Stimulated activated CD8-positive, alpha-beta memory T cell treated with anti-CD3 and anti-CD28 coated beads, Interleukin-15, amount 100 ng/mL, for 4 hours (primary cell): ENCODE results near the gene HOXA1.

Source experiments
- DNase-seq, 2 donors: peaks; one replicate each; pipeline ENCODE4 v3.0.0-alpha.2; 2020; ENCODE audit warnings: low read depth in 2 of 2

HOXA1 gene

DNA sequence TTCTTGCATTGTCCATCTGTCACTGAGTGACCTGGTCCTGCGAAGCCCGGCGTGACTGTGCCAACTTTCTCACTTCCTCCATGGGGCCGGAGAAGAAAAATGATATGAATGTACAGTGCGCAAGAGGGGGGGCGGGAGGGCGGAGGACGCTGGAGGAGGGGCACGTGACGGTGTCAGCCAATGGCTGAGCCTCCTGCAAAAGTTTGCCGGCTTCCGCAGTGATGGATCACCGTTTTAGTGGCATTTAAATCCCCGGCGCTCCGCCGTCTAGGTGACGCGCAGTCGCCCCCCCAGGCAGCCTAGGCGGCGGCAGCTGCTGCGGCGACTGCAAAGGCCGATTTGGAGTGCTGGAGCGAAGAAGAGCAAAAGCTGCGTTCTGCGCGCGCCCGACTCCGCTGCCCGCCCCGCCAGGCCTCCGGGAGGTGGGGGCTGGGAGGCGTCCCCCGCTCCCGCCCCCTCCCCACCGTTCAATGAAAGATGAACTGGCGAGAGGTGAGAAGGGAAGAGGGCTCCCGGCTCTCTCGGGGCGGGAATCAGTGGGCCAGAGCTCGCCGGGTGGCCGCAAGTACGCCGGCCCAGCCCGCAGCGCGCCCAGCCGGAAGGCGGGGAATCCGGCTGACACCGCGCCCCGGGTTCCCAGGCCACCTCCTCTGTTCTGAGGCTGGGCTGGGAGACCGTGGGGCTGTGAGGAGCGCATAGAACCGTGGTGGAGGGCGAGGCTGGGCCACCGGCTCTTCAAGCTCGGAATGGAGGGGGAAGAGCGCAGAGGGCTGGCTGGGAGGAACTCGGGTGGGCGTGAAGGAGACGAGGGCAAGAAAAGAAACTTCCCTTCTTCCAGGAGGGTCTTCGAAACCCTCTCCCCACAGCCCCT lies at the start of gene HOXA1:
TSS of gene HOXA1 (minus strand) at position 104 of the 871 bp plus-strand sequence. CDS start at position 16, 88 bp downstream.
- peak; percentile 50 to 57 for DNase-seq

DNA sequence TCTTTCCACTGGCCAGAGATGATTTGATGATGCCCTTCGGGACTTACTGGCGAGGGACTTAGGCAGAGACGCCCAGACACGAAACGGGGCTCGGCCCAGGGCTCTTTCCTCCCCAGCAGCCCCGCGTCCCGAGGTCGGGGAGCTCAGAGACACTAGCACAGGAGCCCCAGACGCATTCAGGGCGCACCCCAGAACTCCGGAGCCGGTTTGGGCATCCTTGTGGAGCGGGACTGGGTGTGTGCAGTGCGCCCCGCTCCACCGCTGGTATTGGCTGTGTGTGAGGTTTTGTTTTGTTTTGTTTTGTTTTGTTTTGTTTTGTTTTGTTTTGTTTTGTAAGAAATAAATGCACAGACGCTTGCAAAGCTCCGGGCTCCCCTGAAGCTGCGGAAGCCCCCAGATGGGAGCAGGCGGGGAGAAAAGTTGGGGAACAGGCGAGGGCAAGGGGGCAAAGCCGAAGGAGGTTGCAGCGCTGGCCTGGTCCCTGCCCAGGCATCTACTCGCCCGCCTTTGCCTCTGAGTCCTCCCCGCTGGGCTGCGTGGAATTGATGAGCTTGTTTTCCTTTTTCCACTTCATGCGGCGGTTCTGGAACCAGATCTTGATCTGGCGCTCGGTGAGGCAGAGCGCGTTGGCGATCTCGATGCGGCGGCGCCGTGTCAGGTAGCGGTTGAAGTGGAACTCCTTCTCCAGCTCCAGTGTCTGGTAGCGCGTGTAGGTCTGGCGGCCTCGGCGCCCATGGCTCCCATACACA lies 49.5 kb upstream of the HOXA1 start:
- DNase-seq, result no peak

DNA sequence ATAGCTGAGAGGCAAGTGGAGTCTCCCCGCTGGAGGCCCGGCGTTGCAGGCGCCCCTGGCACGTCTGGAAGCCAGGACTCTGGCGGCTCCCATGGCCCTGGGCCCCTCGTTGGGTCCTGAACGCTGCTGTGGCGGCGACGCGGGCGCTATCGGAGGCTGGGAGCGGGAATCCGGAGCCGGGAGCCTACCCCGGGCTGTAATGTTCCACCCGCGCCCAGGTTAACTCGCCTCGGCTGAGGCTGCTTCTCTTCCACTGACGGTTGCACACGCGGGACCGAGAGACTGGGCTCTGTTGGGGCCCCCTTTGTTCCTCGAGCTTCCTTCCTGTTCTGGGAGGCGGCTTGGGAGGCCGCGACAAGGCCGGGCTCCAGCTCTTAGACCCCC lies 49.0 kb upstream of the HOXA1 start:
- DNase-seq, result no peak

DNA sequence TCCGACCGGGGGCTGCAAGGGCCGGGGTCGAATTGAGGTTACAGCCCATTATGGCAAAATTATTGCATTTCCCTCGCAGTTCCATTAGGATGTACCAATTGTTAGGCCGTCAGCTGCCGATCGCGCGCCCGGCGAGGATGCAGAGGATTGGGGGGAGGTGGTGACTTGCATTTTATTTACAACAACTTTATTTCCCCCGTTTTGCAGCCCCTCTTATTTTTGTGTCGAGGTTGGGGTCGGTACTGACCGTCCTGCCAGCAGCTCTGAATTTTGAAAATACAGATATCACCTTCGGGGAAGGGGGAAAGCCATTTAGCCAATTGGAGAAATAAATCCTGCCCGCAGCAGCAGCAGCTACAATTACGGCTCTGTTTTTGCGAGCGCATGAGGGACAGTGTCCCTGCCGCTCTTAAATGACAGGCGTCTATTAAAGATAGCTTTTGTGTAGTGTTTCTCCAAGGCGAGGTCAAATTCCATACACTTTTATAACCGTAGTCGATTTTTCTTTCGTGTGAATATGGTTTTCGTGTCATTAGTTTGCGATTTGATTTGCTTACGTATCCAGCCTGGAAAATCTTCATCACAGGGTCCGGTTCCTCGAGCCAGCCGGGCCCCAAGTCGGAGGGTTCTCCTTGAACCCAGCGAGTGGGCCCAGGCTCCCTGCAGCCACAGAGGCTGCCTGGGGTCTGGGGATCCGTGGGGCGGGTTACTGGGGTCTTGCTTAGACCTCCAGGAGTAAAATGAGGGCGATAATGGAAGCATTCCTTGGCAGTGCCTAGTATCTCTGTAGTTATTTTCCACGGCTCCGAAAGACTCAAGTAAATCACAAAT lies 48.4 kb upstream of the HOXA1 start:
- no peak for DNase-seq

DNA sequence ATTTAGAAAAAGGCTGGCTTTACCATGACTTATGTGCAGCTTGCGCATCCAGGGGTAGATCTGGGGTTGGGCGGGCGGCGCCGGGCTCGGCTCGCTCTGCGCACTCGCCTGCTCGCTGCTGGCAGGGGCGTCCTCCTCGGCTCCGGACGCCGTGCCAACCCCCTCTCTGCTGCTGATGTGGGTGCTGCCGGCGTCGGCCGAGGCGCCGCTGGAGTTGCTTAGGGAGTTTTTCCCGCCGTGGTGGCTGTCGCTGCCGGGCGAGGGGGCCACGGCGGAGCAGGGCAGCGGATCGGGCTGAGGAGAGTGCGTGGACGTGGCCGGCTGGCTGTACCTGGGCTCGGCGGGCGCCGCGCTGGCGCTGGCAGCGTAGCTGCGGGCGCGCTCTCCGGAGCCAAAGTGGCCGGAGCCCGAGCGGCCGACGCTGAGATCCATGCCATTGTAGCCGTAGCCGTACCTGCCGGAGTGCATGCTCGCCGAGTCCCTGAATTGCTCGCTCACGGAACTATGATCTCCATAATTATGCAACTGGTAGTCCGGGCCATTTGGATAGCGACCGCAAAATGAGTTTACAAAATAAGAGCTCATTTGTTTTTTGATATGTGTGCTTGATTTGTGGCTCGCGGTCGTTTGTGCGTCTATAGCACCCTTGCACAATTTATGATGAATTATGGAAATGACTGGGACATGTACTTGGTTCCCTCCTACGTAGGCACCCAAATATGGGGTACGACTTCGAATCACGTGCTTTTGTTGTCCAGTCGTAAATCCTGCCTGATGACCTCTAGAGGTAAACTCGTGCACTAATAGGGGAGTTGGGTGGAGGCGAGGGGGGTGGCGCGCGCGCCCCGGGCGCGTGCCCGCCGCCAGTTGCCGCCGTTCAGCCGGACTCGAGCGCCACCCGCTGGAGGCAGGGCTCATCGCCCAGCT lies 47.5 kb upstream of the HOXA1 start, which contains the start of gene HOXA5:
TSS of gene HOXA5 (minus strand) at position 659 of the 927 bp plus-strand sequence. CDS start at position 585, 74 bp downstream.
- no peak for DNase-seq

DNA sequence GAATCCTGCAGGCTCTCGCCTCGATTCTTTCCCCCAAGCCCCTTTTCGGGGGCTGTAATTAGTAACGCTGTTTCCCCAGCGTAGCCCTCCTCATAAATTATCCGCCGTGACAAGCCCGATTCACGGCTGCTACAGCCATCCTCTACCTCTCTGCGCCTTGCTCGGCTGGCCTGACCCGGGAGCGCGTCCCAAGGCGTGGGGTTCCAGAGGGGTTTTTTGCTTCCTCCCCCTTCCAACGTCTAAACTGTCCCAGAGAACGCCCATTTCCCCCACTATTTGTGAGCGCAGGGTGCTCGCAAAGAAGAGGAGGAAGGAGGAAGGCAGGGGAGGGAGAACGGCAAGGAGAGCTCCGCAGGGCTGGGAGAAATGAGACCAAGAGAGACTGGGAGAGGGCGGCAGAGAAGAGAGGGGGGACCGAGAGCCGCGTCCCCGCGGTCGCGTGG lies 46.8 kb upstream of the HOXA1 start:
- no peak for DNase-seq

DNA sequence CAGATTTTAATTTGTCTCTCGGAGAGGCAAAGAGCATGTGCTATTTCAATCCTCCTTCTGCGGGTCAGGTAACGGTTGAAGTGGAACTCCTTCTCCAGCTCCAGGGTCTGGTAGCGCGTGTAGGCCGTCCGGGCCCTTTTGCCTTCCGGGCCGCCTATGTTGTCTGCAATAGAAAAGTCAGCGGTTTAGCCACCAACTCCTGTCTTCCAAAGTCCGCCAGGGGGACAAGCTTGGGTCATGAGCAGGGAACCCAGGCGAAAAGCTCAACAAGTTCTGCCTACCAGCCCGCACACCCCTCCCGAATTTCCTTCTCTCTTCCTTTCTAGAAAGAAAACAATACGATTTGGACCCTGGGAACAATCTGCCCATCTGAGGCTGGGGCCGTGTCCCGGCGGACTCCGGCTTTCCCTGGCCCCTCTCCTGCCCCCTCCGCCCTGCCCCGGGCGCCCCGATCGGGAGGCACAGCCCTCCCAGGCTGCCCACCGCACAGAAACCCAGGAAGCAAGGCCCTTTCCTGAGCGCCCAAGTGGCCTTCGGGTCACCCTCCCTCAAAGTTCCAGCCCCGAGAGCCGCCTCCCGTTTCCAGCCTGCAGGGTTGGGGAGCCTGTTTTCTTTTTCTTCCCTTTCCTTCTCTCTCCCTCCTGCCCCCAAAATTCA lies 46.3 kb upstream of the HOXA1 start:
- no peak for DNase-seq

DNA sequence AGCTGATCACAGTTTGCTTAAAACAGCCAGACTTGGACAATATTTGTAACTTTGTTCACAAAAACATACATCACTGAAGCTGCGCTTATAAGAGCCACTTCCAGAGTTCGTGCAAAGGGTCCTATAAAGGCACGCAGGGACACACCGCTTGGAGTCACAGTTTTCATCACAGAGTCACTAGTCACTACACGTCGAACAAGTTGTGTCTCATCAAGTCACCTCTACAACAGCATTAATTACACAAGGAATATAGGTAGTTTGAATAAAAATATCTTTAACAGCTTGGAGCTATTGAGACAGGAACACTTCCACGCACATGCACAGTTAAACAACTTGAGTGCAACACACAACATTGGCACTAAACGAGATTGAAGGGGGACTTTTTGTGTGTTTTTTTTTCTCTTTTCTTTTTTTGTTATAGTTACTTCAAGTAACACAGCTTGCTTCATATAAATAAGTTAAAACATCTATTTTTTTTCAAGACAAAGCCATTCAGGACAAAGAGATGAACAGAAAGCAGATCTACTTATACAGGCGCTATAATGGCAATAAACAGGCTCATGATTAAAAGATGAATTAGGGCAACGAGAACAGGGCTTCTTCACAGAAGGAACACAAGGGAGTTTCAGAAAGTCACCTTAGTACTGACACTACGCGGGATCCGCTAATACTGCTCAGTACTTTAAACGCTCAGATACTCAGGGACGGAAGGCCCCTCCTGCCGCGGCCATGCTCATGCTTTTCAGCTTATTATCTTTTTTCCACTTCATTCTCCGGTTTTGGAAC lies 45.5 kb upstream of the HOXA1 start:
- DNase-seq, result no peak

DNA sequence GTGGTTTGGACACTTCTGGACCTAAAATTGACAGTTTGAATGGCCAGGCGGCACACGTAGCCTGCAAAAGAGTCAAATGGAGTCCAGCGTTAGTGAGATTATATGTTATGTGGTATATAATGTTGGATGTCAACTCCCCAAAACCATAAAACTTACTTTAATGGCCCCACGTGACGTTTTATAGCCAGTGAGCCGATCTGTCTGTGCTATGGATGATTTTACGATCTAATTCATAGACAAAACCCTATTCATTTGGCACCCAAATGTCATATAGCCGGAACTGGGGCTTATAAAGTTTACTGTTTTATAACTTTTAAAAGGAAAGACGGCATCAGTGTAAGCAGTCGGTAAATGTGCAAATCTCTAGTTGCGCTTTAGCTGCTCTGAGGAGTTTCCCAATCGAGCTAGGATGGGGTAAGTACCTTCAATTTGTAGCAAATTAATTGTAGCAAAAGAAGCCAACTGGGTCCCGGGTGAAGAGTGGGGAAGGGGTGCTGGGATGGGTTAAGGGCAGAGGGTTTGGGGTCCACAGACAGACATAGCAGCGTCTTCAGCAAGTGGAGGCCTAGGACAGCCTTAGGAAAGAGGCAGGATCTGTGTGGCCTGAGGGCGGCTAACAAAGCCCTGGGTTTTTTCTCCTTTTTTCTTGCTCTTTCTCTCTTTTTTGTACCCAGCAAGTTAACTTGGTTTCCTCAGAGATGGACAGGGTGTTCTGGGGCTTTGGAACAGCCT lies 44.5 kb upstream of the HOXA1 start:
- no peak for DNase-seq

DNA sequence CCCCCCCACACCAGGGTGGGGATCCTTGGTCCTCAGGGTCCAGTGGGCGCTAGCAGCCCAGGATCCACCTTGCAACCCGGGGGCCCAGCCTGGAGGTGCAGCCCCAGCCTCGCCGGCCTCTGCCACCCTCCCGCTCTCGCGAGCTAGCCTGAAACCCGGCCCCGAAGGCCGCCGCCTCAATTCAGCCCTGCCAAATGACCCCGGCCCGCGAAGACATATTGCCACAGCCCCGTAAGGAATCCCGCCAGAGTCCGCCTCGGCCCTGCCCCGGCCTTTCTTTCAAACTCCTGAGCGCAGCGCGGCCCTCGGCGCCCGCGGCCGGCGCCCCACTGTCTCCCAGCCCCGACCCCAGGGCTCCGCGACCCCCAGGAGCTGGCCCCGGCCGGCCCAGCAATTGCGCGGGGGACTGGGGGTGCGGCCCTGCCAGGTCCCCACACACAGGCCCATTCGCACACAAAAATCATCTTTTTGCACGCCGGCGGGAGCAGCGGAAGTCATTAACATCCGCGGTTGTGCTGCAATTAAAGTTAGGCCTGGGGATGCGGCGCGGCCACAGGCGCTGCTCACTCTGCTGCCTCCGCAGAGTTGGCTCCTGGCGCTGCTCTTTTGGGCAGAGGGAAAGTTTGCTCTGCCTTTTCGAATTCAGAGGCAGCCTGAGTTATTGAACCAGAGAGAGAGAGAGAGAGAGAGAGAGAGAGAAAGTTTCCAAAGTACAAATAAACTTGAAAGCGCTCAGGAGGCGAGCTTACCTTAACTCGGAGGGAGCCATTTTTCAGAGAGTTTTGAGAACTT lies 43.7 kb upstream of the HOXA1 start:
- no peak for DNase-seq

DNA sequence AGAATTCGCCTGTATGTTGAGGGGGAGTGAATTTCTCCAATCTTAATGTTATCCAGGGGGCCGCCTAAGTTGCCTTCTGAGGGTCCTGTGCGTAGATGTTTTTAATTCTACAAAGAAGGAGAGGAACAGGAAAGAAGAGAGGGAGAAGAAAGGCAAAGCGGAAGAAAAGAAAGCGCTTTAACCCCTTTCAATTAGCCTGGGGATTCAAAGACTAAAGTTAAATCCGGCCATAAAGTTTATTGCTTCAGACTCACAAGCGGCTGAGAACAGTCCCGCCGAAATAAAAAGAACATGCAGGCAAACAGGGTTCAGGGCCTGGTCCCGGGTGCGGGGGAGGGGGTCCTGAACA lies 43.2 kb upstream of the HOXA1 start:
- DNase-seq, result no peak

DNA sequence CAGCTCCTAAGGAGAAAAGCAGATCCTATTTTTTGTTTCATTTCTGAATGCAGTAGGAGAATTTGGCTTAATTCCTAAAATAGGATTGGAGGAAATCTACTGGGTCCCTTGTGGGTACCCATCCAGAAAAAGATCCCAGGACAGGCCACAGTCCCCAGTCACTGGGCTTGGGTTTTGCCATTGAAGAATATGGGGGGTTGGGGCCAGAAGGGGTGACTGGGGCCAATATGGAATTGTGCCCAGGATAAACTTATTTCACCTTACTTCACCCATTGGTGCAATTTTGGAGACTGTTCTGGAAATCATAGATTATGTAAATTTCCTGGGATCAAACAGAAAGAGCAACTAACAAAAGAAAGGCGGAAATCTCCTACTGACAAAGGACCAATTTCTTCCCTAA lies 42.7 kb upstream of the HOXA1 start:
- no peak for DNase-seq

DNA sequence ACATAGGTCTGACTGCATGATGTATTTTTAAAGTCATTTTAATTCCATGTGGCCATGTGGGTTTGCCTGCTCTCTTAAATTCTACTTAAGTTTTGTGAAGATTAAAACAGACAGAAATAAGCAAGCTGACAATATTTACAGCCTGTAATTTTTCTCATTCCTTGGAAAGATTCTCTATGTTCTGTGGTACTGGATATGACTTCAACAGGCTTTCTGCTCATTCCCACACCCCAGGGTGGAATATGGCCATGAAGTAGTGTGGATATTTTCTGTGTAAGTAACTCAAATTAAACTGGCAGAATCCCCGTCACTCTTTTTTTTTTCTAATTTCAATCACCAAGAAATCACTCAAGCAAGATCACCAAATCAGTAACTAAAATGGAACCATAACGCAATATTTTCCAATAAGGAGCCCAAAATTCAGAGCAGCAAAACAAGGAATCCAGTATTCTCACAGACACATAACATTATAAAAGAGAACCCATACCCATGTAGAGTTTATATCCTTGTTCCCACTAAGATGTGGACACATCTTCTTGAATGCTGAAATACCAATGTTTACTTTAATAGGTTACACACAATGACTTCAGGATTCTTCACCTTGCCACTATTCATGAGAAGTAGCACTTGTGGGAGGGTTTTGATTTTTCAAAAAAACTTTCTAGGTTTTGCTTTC lies 42.0 kb upstream of the HOXA1 start:
- DNase-seq, result no peak

DNA sequence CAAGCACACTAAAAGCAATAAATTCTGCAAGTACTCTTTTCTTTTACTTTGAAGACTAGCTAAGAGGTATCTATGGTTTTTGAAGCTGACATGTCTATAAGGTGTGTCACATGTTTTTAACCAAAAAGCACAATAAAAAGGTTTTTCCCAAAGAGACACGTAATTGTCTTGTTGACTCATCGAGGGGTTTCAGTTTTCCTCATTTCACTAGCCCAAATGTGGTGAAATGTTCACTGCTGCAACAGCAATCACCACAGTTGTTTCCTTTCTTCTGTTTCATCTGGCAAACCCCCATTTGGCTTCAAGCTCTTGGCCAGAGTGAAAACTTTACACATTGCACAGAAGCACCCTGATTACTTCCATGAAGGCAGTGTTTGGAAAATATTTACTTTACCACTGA lies 38.6 kb upstream of the HOXA1 start:
- no peak for DNase-seq

DNA sequence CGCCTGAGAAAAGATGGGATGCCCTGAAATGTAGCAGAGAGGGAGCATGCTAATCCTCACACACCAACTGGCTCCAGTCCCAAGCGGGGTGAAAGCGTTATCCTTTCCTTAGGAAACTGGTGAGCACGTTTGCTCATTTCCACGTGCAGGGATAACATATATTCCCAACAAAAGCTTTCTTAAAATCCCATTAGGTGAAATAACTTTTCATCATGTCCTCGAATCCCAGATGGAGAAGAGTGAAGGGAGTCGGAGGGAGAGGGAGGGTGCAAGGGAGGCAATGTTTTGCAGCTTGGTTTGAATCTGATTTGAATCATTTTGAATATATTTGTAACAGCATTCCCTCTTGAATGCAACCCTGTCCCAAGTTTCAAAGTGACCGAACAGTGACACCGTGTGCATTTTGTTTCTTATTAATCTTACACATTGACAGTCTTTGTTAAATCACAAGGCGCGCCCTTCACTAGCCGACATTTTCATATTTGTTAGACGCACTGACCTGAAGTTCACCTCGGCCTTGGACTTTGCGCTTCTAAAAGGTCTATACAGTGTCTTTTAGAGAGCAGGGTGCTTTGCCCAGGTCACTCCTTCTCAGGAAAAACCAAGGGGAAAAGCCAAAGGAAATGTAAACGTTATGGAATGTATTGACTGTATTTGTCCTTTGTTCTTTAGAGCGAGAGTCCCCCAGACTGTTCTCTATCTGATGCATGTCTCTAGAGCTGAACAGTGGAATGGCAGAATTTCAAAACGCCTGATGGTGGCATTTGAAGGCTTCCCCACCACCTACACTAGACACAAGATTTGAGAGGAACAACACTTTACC lies 37.8 kb upstream of the HOXA1 start:
- DNase-seq, result no peak

DNA sequence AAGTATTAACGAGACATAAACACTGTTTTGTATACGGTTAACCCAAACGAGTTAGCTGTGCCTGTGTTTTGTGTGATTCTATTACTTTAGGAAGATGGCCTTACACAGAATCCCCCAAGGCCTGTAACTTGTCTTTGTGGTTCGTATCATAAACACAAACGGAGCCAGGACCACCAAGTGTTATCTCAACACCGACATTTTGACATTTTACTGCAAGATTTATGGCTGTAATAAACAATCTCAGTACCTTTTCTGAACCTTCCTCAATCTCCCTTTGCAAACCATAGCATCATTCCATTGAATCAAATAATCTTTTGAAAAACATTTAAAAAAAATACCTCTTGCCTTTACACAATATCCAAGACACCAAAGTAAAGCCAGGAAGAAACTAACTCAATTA lies 37.2 kb upstream of the HOXA1 start:
- no peak for DNase-seq

DNA sequence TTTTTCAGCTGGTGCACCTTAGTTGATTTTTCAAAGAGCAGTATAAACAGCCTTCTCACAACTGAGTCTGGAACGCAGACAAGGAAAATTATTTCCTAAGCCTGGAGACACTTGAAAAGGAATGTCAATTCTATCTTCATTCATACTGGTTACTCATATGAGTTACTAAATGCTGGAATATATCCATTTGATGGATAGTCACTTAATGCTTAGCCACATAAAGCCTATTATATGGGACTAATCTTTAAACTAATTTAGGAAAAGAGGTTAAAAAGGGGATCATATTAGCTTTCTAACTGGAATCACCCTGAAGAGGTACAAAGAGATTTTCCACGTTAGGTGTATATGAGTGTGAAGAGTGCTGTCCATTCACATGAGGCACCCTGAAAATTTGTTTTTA lies 36.4 kb upstream of the HOXA1 start:
- no peak for DNase-seq
